ENCODE results near the gene CNTNAP2. TPM values are rescaled to one million over a fixed set of nuclear protein-coding genes. Genes with fewer than 3 reads are reported as not detected.
A peak's percentile ranks its signal among the peaks of the same experiment; 100 is the strongest.

CNTNAP2 gene
- total and polyA plus RNA-seq, 2 of the 8 experiments (the other 6 are each of a cell fraction or from before 2014, with no cell fraction given) = 27.9 to 71.0 TPM

DNA sequence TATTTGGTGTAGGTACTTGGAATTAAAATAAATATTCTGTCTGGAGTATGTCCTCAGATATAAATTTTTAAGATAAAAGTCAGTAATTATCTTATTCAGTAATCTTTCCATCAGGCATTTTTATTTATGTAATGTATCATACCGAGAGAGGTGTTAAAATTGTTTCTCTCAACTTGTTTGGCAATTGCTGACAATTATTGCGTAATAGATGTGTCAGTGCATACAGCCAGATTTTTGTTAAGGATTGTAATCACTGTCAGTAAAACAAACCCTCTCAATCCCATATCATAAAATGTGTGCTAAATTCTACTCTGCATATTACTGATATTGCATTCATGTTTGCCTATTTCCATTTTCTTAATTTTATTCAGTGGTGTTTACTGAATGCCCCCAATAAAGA, 69.2 kb downstream of the CNTNAP2 start:
- no peak overlapping the region for H3K23ac ChIP-seq (ENCODE audit: insufficient read length)
- no peak overlapping the region for H3K14ac ChIP-seq (ENCODE audit: insufficient read length)
- H4K20me1 ChIP-seq (replicated peaks in 1 of 2; ENCODE audit: control insufficient read depth in 1 of 2, insufficient read depth in 2 of 2, low read length in 2 of 2) = no peaks in the 10 kb centered on the region
- no peaks in the 10 kb centered on the region for H3K79me2 ChIP-seq (ENCODE audit: control insufficient read depth in 1 of 2, insufficient read depth in 2 of 2, low read length in 2 of 2)
- H3K18ac ChIP-seq (ENCODE audit: extremely low read depth, low read length) = no peak overlapping the region
- H3K79me1 ChIP-seq (ENCODE audit: low read depth, low read length) = no peaks in the 10 kb centered on the region
- no peak overlapping the region for H2AFZ ChIP-seq (ENCODE audit: low read length)
- DNase-seq (ENCODE audit: low read depth in 1 of 2, low spot score in 2 of 2) (no peak), FAIRE-seq (no peak)
- no peak overlapping the region for H3K9ac ChIP-seq (replicated peaks in 1 of 4; ENCODE audit: extremely low read depth in 1 of 4, low read depth in 3 of 4, low read length in 3 of 4)
- H2BK120ac ChIP-seq (replicated peaks; ENCODE audit: low read depth, low read length) = no peak overlapping the region
- H3K27me3 ChIP-seq (replicated peaks in 1 of 4; ENCODE audit: control insufficient read depth in 3 of 4, extremely low read depth in 1 of 4, insufficient read depth in 3 of 4, low read length in 3 of 4) = no peaks in the 10 kb centered on the region
- H4K5ac ChIP-seq (ENCODE audit: insufficient read length, low read depth, low read length) = no peak overlapping the region
- H3K4me3 ChIP-seq (ENCODE audit: extremely low read depth in 1 of 4, insufficient read depth in 2 of 4, low read depth in 3 of 4, low read length in 4 of 4) = no peak overlapping the region
- no peaks in the 10 kb centered on the region for H3K23me2 ChIP-seq (ENCODE audit: low read depth, low read length)
- no peak overlapping the region for H2BK5ac ChIP-seq (ENCODE audit: low read depth, low read length)
- H2BK20ac ChIP-seq (ENCODE audit: low read length) = no peak overlapping the region
- no peak overlapping the region for H3K56ac ChIP-seq (replicated peaks; ENCODE audit: insufficient read length, low read depth, low read length)
- no peak overlapping the region for H3K4me2 ChIP-seq (ENCODE audit: insufficient read depth in 1 of 2, low read depth in 2 of 2, low read length in 2 of 2)
- H3K4me1 ChIP-seq (replicated peaks in 1 of 4; ENCODE audit: control insufficient read depth in 3 of 4, insufficient read depth in 4 of 4, low read length in 3 of 4) = no peaks in the 10 kb centered on the region
- TF ChIP-seq CEBPB (IDR thresholded peaks at IDR 0.05; ENCODE audit: low read depth, low read length) (peak; percentile 99), MAX (IDR thresholded peaks at IDR 0.05) (no peak)
- H2BK12ac ChIP-seq (ENCODE audit: low read depth, low read length) = no peak overlapping the region
- H3K36me3 ChIP-seq (ENCODE audit: control insufficient read depth in 2 of 4, insufficient read depth in 4 of 4, low read length in 3 of 4) = no peaks in the 10 kb centered on the region
- H3K9me3 ChIP-seq (ENCODE audit: insufficient read depth in 2 of 2, low read depth in 1 of 2, low read length in 1 of 2) = peaks cover 0 to 2% of the 10 kb centered on the region in 2 experiments; a peak in 1 of 4 replicates
- H4K8ac ChIP-seq (ENCODE audit: extremely low read depth, insufficient read depth, low read length) = no peak overlapping the region
- H3K27ac ChIP-seq (ENCODE audit: low read depth, low read length) = no peak overlapping the region
- no peak overlapping the region for H4K91ac ChIP-seq (replicated peaks; ENCODE audit: insufficient read length, low read length)
- H2BK15ac ChIP-seq (ENCODE audit: low read length) = no peak overlapping the region
- no peak overlapping the region for H3K4ac ChIP-seq (replicated peaks; ENCODE audit: insufficient read length, low read depth, low read length)
- 94% methylated on average over 2 of the region's 2 CpGs; no CpG with 5 or more reads in 1 of the 2 experiments for WGBS, 2 experiments (ENCODE audit: extremely low coverage in 1 of 2, insufficient coverage in 1 of 2, insufficient read length in 1 of 2, insufficient replicate concordance in 2 of 2, low coverage in 1 of 2, low lambda C conversion rate in 2 of 2, missing lambda C conversion rate in 1 of 2)
- CTCF ChIA-PET (ENCODE audit: partially characterized antibody) = no interaction called here
- POLR2A ChIA-PET (ENCODE audit: partially characterized antibody) = no interaction called here
- H2AK5ac ChIP-seq (ENCODE audit: low read depth, low read length) = no peak overlapping the region
